NCI-H187 treated with DMSO at 0.1 percent for 48 hours (cell line): ENCODE data around the gene FIS1.
"Not testable (repeated sequence)": the region's sequence is repeated elsewhere in the genome, so short reads cannot be mapped to it uniquely, and the experiment has no call there.

Experiments used
- DNase-seq: peaks from one replicate; lab custom pipeline; 2025; lab: John Stamatoyannopoulos, UW

Gene FIS1

DNA sequence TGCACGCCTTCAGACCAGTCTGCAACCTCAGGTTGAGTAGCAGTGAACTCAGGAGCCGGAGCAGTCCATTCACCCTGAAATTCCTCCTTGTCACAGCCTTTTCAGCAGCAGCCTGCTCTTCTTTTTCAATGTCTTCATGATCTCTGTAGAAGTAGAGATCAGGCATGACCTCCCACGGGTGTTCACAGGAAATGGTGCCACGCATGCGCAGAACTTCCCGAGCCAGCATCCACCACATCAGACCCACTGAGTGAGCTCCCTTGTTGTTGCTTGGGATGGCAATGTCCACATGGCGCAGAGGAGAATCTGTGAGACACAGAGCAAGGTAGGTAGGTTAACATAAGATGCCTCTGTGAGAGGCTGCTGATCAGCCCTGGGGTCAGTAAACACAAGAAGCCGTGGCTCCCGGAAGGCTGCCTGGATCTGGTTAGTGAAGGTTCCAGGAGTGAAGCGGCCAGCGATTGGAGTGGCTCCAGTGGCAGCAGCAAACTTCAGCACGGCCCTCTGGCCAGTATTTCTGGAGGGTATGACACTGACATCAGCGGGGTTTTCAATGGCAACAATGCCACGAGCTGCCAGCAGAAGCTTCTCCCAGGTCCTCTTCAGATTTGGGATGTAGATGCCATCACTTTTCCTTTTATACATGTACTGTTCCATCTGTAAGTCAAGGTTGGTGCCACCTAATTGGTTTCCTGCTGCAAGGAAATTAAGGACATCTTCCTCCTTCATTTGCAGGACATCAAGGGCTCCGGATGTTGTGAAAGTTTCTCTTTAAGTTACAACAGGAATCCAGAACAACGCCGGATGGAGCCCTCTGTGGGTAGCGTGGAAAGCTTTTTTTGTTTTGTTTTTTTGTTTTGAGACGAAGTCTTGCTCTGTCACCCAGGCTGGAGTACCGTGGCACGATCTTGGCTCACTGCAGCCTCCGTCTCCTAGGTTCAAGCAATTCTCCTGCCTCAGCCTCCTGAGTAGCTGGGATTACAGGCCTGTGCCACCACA, 40.8 kb downstream of the FIS1 start:
- not testable (repeated sequence) for DNase-seq

DNA sequence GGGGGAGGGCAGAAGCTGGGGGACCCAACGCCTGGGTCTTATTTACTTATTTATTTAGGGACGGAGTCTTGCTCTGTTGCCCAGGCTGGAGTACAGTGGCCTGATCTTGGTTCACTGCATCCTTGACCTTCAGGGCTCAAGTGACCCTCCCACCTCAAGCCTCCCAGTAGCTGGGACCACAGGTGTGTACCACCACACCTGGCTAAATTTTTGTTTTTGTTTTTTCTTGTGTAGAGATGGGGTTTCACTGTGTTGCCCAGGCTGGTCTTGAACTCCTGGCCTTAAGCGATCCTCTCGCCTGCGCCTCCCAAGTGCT, 42.3 kb downstream of the FIS1 start:
- DNase-seq: no peak

DNA sequence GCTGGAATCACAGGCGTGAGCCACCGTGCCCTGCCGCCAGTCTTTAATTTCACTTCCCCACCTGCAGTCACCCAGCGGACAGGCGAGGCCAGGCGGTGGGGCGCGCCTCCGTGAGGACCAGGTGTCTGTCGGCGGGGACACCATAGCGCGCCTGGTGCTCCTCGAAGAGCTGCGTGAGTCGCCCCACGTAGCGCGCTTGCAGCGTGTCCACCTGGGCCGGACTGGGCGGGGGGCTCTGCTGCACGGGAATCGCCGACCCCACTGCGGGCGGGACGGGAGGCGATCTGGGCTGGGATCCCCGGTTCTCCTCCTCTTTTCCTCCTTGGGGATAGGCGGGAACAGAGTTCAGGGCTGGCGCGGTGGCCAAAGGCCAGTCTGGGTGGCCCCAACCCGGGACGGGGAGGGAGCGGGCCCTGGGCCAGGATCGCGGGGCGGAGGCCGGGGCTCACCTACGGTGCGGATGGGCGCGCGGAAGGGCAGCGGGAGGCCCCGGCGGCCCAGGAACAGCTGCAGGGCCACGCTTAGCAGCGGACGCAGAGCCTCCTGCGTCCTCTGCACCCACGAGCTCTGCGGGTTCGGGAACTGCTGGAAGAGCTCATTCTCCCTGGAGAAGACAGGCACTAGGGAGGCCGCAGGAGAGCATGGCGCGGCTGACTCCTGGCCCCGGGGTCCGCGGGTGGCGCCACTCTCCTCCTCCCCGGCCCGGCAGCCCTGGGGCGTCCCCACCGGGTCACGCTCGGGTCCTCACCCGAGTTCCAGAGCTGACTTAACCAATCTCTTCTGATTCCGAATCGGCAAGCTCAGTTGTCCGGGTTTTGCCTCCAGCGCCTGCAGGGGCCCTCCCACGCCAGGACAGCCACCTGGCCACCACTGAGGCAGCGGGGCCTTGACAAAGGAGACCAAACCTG, 42.9 kb downstream of the FIS1 start:
- no peak for DNase-seq

DNA sequence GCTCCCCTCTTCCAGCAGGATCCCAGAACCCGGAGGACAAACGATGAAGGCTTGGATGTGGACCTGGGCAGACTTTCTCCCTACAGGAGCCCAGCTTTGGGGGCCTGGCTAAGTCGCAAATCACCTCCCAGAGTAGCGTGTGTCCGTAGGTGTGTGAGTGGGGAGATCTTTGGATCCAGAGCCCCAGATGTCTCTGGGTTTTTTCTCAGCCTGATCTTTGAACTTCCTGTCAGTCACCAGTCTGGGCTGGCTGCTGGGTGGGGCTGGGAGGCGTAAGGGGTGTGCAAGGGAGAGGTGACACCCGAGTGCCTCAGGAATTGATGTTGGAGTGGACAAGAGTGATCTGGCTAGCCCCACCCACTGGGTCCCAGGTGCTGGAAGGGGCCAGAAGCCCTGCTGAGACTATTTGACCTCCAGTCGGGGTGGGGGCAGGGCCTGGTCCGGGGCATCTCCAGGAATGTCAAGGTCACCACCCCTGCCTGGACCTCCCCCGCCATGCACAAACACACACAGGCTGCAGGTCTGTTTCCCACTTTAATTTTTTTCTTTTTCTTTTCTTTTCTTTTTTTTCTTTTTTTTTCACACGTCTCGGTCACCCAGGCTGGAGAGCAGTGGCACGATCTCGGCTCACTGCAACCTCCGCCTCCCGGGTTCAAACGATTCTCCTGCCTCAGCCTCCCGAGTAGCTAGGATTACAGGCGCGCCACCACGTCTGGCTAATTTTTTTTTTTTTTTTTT, 43.9 kb downstream of the FIS1 start, which contains the start of gene MOGAT3:
TSS of gene MOGAT3 (minus strand) at position 175 of the 738 bp plus-strand sequence. CDS start 182 bp downstream, outside the sequence.
- DNase-seq: no peak

DNA sequence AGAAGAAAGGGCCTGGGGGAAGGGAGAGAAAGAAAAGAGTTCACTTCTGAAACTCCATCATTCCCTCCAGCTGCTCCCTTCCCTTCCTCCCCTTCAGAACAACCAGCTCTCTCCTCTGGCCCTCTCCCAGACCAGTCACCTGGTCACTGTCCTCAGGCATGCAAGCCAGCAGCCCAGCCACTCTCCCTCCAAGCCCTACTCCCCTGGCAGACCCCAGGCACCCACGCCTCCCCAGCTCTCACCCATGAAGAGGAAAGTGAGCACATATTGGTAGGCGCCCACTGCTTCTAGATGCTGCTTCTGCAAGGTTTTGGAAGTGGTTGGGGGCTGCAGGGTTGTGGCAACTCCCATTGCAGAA, 44.4 kb downstream of the FIS1 start:
- no peak for DNase-seq

DNA sequence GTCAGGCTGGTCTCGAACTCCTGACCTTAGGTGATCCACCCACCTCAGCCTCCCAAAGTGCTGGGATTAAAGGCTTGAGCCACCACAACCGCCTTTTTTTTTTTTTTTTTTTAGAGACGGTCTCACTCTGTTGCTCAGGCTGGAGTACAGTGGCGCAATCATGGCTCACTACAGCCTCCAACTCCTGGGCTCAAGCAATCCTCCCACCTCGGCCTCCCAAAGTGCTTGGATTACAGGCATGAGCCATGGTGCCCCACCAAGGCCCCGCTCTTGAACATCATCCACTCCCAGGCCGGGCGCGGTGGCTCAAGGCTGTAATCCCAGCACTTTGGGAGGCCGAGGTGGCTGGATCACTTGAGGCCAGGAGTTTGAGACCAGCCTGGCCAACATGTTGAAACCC, 45.4 kb downstream of the FIS1 start:
- not testable (repeated sequence) for DNase-seq

DNA sequence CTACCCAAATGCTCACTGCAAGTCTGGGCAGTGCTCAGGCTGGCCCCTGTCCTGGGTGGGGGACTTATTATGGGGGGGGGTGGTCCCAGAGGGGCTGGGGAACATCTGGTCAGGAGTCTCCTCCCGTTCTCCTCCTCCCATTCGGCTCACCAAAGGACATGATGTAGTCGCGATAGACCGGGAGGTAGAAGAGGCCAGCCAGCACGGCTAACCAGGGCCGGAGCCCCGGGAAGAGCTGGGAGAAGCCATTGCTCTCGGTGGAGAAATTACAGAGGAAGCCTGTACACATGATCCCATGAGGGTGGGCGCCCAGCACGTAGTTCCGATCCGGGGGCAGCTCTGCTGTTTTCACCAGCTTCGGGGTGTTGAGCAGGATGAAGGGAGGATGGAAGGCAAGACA, 46.4 kb downstream of the FIS1 start:
- DNase-seq: no peak

DNA sequence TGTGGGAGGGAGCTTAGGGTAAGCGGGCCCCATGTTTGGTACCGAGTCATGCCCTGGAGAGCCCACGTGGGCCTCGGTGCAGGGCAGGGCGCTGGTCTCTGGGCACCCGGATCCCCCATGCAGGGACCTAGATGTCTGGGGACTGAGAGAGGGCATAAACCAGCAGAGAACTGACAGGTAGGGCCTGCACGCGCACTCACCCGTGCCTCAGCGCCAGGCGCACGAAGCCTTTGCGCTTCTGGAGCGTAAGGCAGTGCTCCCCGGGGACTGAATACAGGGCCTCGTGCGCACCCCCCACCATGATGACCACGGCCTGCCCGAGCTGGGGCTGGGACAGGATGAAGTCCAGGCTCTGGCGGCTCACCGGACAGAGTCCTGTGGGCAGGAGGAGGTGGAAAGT, 46.9 kb downstream of the FIS1 start:
- DNase-seq: no peak

DNA sequence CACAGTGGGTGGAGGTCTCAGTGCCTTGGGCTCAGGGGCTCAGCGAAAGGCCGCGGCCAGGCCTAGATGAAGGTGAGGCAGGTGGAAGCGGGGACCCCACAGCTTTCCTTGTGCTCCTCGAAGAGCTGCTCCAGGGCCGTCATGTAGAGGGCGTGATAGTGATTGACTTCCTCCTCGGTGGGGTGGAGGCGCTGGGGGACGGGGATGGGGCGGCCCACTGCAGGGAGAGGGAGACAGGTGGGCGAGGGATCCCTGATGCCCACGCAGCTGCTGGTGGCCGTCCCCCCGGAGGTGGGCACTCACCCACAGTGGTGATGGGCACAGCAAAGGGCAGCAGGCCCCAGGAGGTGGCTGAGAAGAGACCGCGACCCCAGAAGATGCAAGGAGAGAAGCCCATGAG, 49.0 kb downstream of the FIS1 start:
- no peak for DNase-seq
